Measurements from ENCODE around the gene FEV.

Gene FEV

GRCh38 chr2:219018286-219018685 is 33.3 kb upstream of the FEV start:
- Histone ChIP-seq H3K4me2 (ENCODE audit: low read length) (no peak overlapping the region), H3K79me2 (no peaks in the 10 kb centered on the region), H2AFZ (no peak overlapping the region), H3K9me3 (ENCODE audit: control insufficient read depth, low read length) (no peaks in the 10 kb centered on the region), H3K4me1 (no peaks in the 10 kb centered on the region), H3K36me3 (ENCODE audit: control insufficient read depth, insufficient read depth, low read length) (no peaks in the 10 kb centered on the region), H3K9ac (no peak overlapping the region), H3K4me3 (ENCODE audit: low read depth, low read length) (no peak overlapping the region), H3K27me3 (ENCODE audit: control insufficient read depth, insufficient read depth, low read length) (no peaks in the 10 kb centered on the region), H3K27ac (no peak overlapping the region)
- TF ChIP-seq, protein P1, sequence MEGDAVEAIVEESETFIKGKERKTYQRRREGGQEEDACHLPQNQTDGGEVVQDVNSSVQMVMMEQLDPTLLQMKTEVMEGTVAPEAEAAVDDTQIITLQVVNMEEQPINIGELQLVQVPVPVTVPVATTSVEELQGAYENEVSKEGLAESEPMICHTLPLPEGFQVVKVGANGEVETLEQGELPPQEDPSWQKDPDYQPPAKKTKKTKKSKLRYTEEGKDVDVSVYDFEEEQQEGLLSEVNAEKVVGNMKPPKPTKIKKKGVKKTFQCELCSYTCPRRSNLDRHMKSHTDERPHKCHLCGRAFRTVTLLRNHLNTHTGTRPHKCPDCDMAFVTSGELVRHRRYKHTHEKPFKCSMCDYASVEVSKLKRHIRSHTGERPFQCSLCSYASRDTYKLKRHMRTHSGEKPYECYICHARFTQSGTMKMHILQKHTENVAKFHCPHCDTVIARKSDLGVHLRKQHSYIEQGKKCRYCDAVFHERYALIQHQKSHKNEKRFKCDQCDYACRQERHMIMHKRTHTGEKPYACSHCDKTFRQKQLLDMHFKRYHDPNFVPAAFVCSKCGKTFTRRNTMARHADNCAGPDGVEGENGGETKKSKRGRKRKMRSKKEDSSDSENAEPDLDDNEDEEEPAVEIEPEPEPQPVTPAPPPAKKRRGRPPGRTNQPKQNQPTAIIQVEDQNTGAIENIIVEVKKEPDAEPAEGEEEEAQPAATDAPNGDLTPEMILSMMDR (IDR thresholded peaks at IDR 0.05), result no peak

GRCh38 chr2:219017201-219017931 is 32.4 kb upstream of the FEV start:
- H3K27ac ChIP-seq, result no peak overlapping the region

GRCh38 chr2:219016721-219017120 is 31.7 kb upstream of the FEV start:
- H3K4me2 ChIP-seq (ENCODE audit: low read length), result no peak overlapping the region
- no peaks in the 10 kb centered on the region for H3K36me3 ChIP-seq (ENCODE audit: control insufficient read depth, insufficient read depth, low read length)
- no peak overlapping the region for H2AFZ ChIP-seq
- no peaks in the 10 kb centered on the region for H3K27me3 ChIP-seq (ENCODE audit: control insufficient read depth, insufficient read depth, low read length)
- H3K4me3 ChIP-seq (ENCODE audit: low read depth, low read length), result no peak overlapping the region
- H3K9me3 ChIP-seq (ENCODE audit: control insufficient read depth, low read length), result no peaks in the 10 kb centered on the region
- TF ChIP-seq, protein P1 (IDR thresholded peaks at IDR 0.05), result no peak
- H3K9ac ChIP-seq, result no peak overlapping the region
- no peaks in the 10 kb centered on the region for H3K4me1 ChIP-seq
- H3K79me2 ChIP-seq, result no peaks in the 10 kb centered on the region
- H3K27ac ChIP-seq, result no peak overlapping the region

More at GRCh38 chr2:219017201-219017931, 32.4 kb upstream of the FEV start:
- Histone ChIP-seq H3K9ac (no peak overlapping the region), H2AFZ (no peak overlapping the region), H3K9me3 (ENCODE audit: control insufficient read depth, low read length) (no peaks in the 10 kb centered on the region), H3K4me1 (no peaks in the 10 kb centered on the region), H3K4me2 (ENCODE audit: low read length) (no peak overlapping the region), H3K4me3 (ENCODE audit: low read depth, low read length) (no peak overlapping the region), H3K27me3 (ENCODE audit: control insufficient read depth, insufficient read depth, low read length) (no peaks in the 10 kb centered on the region), H3K79me2 (no peaks in the 10 kb centered on the region), H3K36me3 (ENCODE audit: control insufficient read depth, insufficient read depth, low read length) (no peaks in the 10 kb centered on the region)
- TF ChIP-seq, protein P1 (IDR thresholded peaks at IDR 0.05), result no peak

- TF ChIP-seq, protein P1 (IDR thresholded peaks at IDR 0.05), result no peak
- Histone ChIP-seq H3K27ac (no peak overlapping the region), H2AFZ (no peak overlapping the region), H3K9me3 (ENCODE audit: control insufficient read depth, low read length) (no peaks in the 10 kb centered on the region), H3K4me3 (ENCODE audit: low read depth, low read length) (no peak overlapping the region), H3K9ac (no peak overlapping the region), H3K36me3 (ENCODE audit: control insufficient read depth, insufficient read depth, low read length) (no peaks in the 10 kb centered on the region), H3K4me1 (no peaks in the 10 kb centered on the region), H3K4me2 (ENCODE audit: low read length) (no peak overlapping the region), H3K79me2 (no peaks in the 10 kb centered on the region), H3K27me3 (ENCODE audit: control insufficient read depth, insufficient read depth, low read length) (no peaks in the 10 kb centered on the region)
These were observed 25.9 kb upstream of the FEV start for GRCh38 chr2:219010873-219011272.
